Naive B cell (primary cell): Measurements from ENCODE around the gene OR2M2. TPM values are rescaled to one million over a fixed set of nuclear protein-coding genes. Genes with fewer than 3 reads are reported as not detected.

Source experiments
- ATAC-seq, 2 donors: fragments of 150-1000 bp; cut with Tn5 transposase; 2 replicates each; pipeline ENCODE4 v1.10.0; 2021; ENCODE audit warnings: low read depth in 2 of 2, mild to moderate bottlenecking in 2 of 2, moderate library complexity in 2 of 2
- DNase-seq: peaks from one replicate; pipeline ENCODE4 v3.0.0; 2022
- H3K27ac Mint-ChIP-seq, 6 donors: one replicate each; pipeline ENCODE4 v1.8.0; 2020 to 2022; ENCODE audit warnings: mild to moderate bottlenecking in 6 of 6, mixed read lengths in 6 of 6, moderate library complexity in 5 of 6, inconsistent platforms in 2 of 6
- H3K27me3 Mint-ChIP-seq, 3 donors: one replicate each; pipeline ENCODE4 v1.8.0; 2021 to 2022; ENCODE audit warnings: mixed read lengths in 3 of 3, mild to moderate bottlenecking in 1 of 3
- H3K36me3 Mint-ChIP-seq, 2 donors: one replicate each; pipeline ENCODE4 v1.8.0; 2020 to 2022; ENCODE audit warnings: mixed read lengths in 2 of 2, inconsistent platforms in 1 of 2, mild to moderate bottlenecking in 1 of 2
- H3K4me1 Mint-ChIP-seq, 3 donors: one replicate each; pipeline ENCODE4 v1.8.0; 2020 to 2022; ENCODE audit warnings: mixed read lengths in 3 of 3, inconsistent platforms in 1 of 3, mild to moderate bottlenecking in 1 of 3, moderate library complexity in 1 of 3
- H3K4me3 Mint-ChIP-seq, 8 donors: one replicate each; pipeline ENCODE4 v1.8.0; 2020 to 2022; ENCODE audit warnings: mild to moderate bottlenecking in 8 of 8, mixed read lengths in 8 of 8, moderate library complexity in 8 of 8, inconsistent platforms in 2 of 8
- H3K9me3 Mint-ChIP-seq, 7 donors: one replicate each; pipeline ENCODE4 v1.8.0; 2020 to 2022; ENCODE audit warnings: mixed read lengths in 7 of 7, mild to moderate bottlenecking in 5 of 7, inconsistent platforms in 2 of 7, moderate library complexity in 1 of 7
- polyA plus RNA-seq, 6 donors: library from polyadenylated mRNA; unstranded; fragments of 300-500 nt; fragmentation: Illumina TruSeq; gene quantifications; one replicate each; pipeline ENCODE4 v1.2.3, GENCODE V29; 2021; ENCODE audit warnings: low read depth in 6 of 6

Gene OR2M2, protein sequence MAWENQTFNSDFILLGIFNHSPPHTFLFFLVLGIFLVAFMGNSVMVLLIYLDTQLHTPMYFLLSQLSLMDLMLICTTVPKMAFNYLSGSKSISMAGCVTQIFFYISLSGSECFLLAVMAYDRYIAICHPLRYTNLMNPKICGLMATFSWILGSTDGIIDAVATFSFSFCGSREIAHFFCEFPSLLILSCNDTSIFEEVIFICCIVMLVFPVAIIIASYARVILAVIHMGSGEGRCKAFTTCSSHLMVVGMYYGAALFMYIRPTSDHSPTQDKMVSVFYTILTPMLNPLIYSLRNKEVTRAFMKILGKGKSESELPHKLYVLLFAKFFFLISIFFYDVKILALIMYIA
- polyA plus RNA-seq, result not detected

DNA sequence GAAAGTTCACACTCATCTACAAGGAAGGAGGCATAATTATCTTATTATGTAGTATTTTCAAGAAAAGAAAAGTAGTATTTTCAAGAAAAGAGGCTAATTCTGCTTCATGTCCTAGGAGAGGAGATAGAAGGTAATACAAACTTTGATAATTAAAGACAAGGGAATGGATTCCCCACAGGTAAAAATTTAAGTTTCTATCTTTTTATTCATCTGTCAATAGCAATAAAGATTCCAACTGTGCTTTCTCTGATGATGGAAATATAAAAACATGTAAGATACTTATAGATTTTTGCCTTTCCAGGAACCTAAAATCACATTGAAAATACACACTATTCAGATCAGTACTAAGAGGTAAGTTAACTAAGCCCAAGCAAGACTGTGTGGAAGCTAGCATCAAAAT, at the start of gene OR2M2:
Gene OR2M2 (plus strand): TSS at position 301 of the 400 bp plus-strand sequence. CDS start 5,165 bp downstream, outside the sequence.
- DNase-seq (no peak), ATAC-seq (no peak)
- H3K27ac Mint-ChIP-seq, result no peak within 1 kb of the TSS
- no peaks in the 10 kb centered on the region for H3K36me3 Mint-ChIP-seq
- H3K4me3 Mint-ChIP-seq, result no peak within 1 kb of the TSS
- H3K4me1 Mint-ChIP-seq, result no peaks in the 10 kb centered on the region
- H3K9me3 Mint-ChIP-seq, result peaks cover 0 to 3% (median 0%) of the 10 kb centered on the region in 7 donors
- H3K27me3 Mint-ChIP-seq, result peaks cover 0 to 8% (median 0%) of the 10 kb centered on the region in 3 donors

DNA sequence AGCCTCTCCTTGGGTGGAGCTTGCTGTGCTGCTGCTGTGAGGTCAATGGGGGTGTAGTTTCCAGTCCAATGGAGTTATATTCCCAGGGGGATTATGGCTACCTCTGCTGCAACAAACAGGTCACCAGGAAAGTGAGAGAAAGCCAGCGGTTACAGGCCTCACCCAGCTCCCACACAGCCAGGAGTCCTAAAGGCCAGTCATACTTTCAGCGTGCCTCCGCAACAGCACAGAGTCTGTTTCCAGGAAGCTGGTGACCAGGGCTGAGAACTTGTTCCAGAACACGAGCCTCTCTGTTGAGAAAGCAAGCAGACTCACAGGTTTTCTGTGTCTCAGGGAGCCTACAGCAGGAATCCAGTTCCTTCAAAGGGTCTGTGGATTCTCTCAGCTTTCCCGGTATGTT, 47.0 kb upstream of the OR2M2 start:
- no peak for DNase-seq
- H3K9me3 Mint-ChIP-seq, result peaks cover 4 to 32% (median 13%) of the 10 kb centered on the region in 7 donors
- no peak overlapping the region for H3K27ac Mint-ChIP-seq
- no peaks in the 10 kb centered on the region for H3K4me1 Mint-ChIP-seq
- peaks cover 0 to 5% (median 4%) of the 10 kb centered on the region in 3 donors for H3K27me3 Mint-ChIP-seq
- H3K36me3 Mint-ChIP-seq, result peaks cover 0 to 12% of the 10 kb centered on the region in 2 donors
- H3K4me3 Mint-ChIP-seq, result no peak overlapping the region
- ATAC-seq, result no peak

DNA sequence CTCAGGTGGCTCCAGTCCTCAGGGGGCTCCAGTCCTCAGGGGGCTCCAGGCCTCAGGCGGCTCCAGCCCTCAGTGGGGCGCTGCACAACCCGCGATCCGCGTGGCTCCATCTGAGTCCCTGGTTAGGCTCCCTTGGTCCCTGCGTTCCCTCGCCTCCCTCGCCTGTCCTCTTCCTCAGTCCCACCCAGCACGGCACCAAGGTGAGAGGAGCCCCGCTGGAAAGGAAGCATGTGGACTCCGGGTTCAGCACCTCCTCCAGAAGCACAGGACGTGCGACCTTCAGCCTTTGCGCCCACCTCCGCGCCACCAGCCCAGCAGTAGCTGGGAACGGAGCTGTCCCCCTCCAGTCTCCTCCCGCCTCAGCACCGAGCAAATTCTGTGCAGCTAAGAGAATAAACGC, 37.8 kb upstream of the OR2M2 start:
- no peak overlapping the region for H3K27ac Mint-ChIP-seq
- no peaks in the 10 kb centered on the region for H3K4me1 Mint-ChIP-seq
- peaks cover 0 to 19% (median 9%) of the 10 kb centered on the region in 7 donors for H3K9me3 Mint-ChIP-seq
- DNase-seq, result no peak
- peaks cover 0 to 13% (median 5%) of the 10 kb centered on the region in 3 donors for H3K27me3 Mint-ChIP-seq
- ATAC-seq, result no peak
- H3K4me3 Mint-ChIP-seq, result no peak overlapping the region
- H3K36me3 Mint-ChIP-seq, result no peaks in the 10 kb centered on the region

DNA sequence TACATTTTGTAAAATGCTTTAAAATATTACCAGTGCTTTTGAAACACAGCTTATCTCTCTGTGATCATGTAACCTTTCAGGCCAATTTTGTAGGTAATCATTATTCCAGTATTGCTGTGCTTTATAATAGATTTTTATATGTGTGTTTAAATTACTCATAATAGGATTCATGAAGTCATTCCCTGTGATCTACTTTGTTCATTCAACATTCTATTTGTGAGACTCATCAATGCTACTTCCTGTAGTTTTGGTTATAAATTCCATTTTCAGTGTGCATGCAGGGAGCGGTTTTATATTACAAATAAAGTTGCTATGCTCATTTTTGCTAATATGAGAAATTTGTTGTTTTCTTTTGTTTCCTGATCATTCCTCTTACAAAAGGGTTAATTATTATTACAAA, 33.8 kb upstream of the OR2M2 start:
- H3K27me3 Mint-ChIP-seq, result peaks cover 5% of the 10 kb centered on the region in 3 donors
- H3K36me3 Mint-ChIP-seq, result no peaks in the 10 kb centered on the region
- H3K27ac Mint-ChIP-seq, result no peak overlapping the region
- no peak for DNase-seq
- peaks cover 0 to 6% (median 2%) of the 10 kb centered on the region in 7 donors for H3K9me3 Mint-ChIP-seq
- no peaks in the 10 kb centered on the region for H3K4me1 Mint-ChIP-seq
- H3K4me3 Mint-ChIP-seq, result no peak overlapping the region
- no peak for ATAC-seq

DNA sequence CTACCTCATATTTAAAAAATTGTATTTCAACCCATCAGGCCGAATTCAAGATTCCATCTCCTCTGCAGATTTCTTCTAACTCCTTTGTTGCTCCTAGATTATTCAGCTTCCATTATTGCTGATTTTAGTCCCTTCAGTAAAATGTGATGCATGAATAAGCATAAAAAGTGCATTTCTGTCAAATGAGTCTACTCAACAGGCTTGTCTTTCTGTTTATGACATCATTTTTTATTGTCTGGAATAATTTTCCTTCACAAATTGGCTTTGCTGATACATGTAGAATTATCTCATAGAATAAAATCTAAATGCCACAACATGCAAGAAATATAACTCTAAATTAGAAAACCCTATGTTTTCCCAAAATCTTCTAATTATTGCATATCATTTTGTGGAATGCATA, 31.3 kb upstream of the OR2M2 start:
- ATAC-seq (no peak), DNase-seq (no peak)
- no peak overlapping the region for H3K27ac Mint-ChIP-seq
- no peak overlapping the region for H3K4me3 Mint-ChIP-seq
- no peaks in the 10 kb centered on the region for H3K4me1 Mint-ChIP-seq
- peaks cover 0 to 15% (median 11%) of the 10 kb centered on the region in 7 donors for H3K9me3 Mint-ChIP-seq
- peaks cover 7 to 8% of the 10 kb centered on the region in 2 donors for H3K36me3 Mint-ChIP-seq
- H3K27me3 Mint-ChIP-seq, result peaks cover 0 to 5% (median 0%) of the 10 kb centered on the region in 3 donors

DNA sequence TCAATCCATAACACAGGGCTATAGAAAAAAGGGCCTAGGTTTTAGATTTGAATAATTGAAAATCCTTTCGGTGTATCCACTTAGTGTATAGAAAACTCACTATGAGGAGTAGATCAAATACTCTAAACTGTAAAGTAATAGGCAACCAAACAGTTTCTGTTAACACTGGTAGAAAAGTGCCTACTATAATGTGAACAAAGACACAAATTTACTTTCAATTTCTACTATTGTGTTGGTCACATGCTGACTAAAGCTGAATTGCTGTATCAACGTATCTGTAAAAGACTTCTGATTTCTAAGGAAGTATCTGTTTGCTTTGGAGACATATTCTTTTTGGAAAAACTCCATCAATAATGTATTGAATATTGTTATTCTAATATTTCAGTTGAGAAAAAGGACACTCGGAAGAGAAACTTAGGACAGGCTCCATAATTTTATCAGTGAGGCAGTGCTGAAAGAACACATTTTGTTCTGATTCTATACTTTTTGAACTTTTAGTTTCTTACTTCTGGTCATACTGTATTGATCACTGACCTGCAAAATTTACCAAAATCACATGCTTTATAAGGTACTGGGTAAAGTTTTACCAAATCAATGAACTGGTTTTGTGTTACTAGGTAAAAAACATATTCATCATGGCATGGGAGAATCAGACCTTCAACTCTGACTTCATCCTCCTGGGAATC, 30.0 kb upstream of the OR2M2 start, which contains the start of gene OR2M5:
Gene OR2M5 (plus strand): TSS at position 636 of the 686 bp plus-strand sequence. CDS start 0 bp downstream, at position 636.
- H3K36me3 Mint-ChIP-seq, result peaks cover 7 to 8% of the 10 kb centered on the region in 2 donors
- peaks cover 5 to 13% (median 6%) of the 10 kb centered on the region in 3 donors for H3K4me1 Mint-ChIP-seq
- DNase-seq, result no peak
- H3K27ac Mint-ChIP-seq, result peak within 1 kb of the TSS in 1 of 6 donors; percentile 76
- ATAC-seq, result no peak
- H3K9me3 Mint-ChIP-seq, result peaks cover 0 to 17% (median 11%) of the 10 kb centered on the region in 7 donors
- H3K4me3 Mint-ChIP-seq, result no peak within 1 kb of the TSS
- H3K27me3 Mint-ChIP-seq, result peaks cover 0 to 5% (median 0%) of the 10 kb centered on the region in 3 donors

DNA sequence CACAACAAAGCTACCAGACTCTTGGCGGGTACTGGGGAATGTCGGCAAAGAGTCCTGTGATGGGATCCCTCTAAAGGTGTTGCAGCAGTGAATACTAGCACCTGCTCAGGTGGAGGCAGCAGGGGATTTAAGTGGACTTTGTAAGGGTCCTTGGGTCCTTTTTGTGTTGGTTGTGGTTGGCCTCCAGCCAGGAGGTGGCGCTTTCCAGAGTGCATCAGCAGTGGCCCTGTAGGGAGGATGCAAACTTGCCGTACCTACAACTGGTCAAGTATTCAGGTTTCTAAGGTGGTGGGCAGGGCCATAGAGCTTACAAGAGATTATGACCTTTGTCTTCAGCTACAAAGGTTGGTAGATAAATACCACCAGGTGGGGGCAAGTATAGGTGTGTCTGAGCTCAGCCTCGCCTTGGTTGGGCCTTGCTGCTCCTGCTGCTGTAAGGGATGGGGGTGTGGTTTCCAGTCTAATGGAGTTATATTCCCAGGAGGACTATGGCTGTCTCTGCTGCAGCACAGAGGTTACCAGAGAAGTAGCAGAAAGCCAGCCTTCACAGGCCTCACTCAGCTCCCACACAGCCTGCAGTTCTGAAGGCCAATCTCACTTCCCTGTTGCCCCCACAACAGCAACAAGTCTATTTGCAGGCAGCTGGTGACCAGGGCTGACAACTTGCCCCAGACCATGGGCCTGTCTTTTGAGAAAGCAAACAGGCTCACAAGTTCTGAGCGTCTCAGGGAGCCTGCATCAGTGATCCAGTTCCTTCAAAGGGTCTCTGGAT, 22.4 kb upstream of the OR2M2 start:
- no peak for DNase-seq
- peaks cover 5 to 22% (median 6%) of the 10 kb centered on the region in 3 donors for H3K4me1 Mint-ChIP-seq
- no peak for ATAC-seq
- H3K4me3 Mint-ChIP-seq, result no peak overlapping the region
- peaks cover 0 to 11% (median 8%) of the 10 kb centered on the region in 7 donors for H3K9me3 Mint-ChIP-seq
- no peaks in the 10 kb centered on the region for H3K27me3 Mint-ChIP-seq
- H3K27ac Mint-ChIP-seq, result peak overlapping the region in 2 of 6 donors; percentile 30 to 49
- peaks cover 6 to 8% of the 10 kb centered on the region in 2 donors for H3K36me3 Mint-ChIP-seq

DNA sequence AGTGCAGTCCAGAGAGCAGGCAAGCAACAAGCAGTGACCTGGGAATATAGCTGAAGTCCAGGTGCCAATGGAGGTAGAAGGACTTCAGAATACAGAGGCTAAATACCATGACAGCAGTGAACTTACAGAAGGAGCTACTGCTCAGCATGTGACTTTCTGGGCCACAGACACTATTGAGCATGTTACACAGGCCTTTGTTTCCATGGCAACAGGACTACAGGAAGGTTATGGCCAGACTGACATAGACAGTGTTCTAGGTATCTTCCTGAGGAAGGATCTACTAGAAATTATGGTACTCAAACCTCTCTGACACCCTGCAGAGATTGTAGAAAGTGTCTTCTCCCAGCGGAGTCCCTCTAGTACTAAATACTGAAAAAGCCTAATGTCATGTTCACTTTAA, 18.7 kb upstream of the OR2M2 start:
- peaks cover 0 to 8% (median 0%) of the 10 kb centered on the region in 3 donors for H3K4me1 Mint-ChIP-seq
- H3K27me3 Mint-ChIP-seq, result no peaks in the 10 kb centered on the region
- H3K36me3 Mint-ChIP-seq, result no peaks in the 10 kb centered on the region
- H3K4me3 Mint-ChIP-seq, result no peak overlapping the region
- ATAC-seq (no peak), DNase-seq (no peak)
- H3K9me3 Mint-ChIP-seq, result peaks cover 0 to 3% (median 0%) of the 10 kb centered on the region in 7 donors
- H3K27ac Mint-ChIP-seq, result no peak overlapping the region

DNA sequence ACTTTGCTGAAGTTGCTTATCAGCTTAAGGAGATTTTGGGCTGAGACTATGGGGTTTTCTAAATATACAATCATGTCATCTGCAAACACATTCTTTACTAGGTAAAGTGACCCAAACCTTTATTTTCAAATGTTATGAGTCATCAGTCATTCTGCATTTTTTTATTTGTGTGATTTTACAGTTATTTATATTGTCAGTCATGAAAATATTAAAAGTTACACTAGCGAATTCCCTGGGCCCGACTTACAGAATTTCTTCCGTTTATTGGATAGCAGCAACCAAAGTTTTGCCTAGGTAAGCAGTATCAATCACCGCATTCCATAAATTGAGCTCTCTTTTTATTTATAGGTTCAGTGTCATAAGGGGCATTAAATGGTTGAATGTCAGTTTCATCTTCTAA, 15.9 kb upstream of the OR2M2 start:
- no peak for ATAC-seq
- peaks cover 0 to 3% (median 0%) of the 10 kb centered on the region in 7 donors for H3K9me3 Mint-ChIP-seq

DNA sequence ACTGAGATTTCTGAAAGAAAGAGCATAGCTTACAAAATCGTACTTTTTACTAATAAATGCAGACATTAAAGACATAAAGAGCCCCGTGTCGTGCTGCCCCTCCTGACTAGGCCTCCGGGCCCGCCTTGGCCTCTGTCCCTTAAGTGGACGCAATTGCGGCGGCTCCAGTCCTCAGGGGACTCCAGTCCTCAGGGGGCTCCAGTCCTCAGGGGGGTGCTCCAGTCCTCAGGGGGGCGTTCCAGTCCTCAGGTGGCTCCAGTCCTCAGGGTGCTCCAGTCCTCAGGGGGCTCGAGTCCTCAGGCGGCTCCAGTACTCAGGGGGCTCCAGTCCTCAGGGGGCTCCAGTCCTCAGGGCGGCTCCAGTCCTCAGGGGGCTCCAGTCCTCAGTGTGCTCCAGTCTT, 10.6 kb upstream of the OR2M2 start:
- Mint-ChIP-seq H3K27me3 (no peaks in the 10 kb centered on the region), H3K4me1 (no peaks in the 10 kb centered on the region), H3K9me3 (peaks cover 0 to 7% (median 0%) of the 10 kb centered on the region in 7 donors), H3K4me3 (no peak overlapping the region), H3K27ac (no peak overlapping the region), H3K36me3 (no peaks in the 10 kb centered on the region)
- no peak for DNase-seq
- no peak for ATAC-seq

More for the DNA sequence above, 15.9 kb upstream of the OR2M2 start:
- H3K4me1 Mint-ChIP-seq, result no peaks in the 10 kb centered on the region
- DNase-seq, result no peak
- no peak overlapping the region for H3K4me3 Mint-ChIP-seq
- H3K27ac Mint-ChIP-seq, result no peak overlapping the region
- H3K27me3 Mint-ChIP-seq, result no peaks in the 10 kb centered on the region
- H3K36me3 Mint-ChIP-seq, result no peaks in the 10 kb centered on the region

DNA sequence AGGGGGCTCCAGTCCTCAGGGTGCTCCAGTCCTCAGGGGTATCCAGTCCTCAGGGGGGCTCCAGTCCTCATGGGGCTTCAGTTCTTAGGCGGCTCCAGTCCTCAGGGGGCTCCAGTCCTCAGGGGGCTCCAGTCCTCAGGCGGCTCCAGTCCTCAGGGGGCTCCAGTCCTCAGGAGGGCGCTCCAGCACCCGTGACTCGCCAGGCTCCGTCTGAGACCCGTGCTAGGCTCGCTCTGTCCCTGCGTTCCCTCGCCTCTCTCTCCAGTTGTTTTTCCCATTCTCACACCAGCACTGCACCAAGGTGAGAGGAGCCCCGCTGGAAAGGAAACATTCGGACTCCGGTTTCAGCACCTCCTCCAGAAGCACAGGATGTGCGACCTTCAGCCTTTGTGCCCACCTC, 9.4 kb upstream of the OR2M2 start:
- DNase-seq, result no peak
- H3K27ac Mint-ChIP-seq, result no peak overlapping the region
- no peaks in the 10 kb centered on the region for H3K27me3 Mint-ChIP-seq
- no peak overlapping the region for H3K4me3 Mint-ChIP-seq
- H3K9me3 Mint-ChIP-seq, result peaks cover 0 to 7% (median 0%) of the 10 kb centered on the region in 7 donors
- no peaks in the 10 kb centered on the region for H3K4me1 Mint-ChIP-seq
- no peak for ATAC-seq
- H3K36me3 Mint-ChIP-seq, result no peaks in the 10 kb centered on the region

DNA sequence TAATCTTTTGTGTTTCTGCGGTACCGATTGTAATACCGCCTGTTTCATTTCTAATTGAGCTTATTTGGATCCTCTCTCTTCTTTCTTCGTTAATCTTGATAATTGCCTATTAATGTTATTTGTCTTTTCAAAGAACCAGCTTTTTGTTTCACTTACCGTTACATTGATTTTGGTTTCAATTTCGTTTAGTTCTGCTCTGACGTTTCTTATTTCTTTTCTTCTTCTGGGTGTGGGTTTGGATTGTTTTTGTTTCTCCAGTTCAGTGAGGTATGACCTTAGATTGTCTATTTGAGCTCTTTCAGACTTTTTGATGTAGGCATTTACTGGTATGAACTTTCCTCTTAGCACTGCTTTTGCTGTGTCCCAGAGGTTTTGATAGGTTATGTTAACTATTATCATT, 9.4 kb downstream of the OR2M2 start:
- no peak for DNase-seq
- no peak for ATAC-seq
- Mint-ChIP-seq H3K27ac (peak overlapping the region in 1 of 6 donors; percentile 39), H3K36me3 (peaks cover 0 to 8% of the 10 kb centered on the region in 2 donors), H3K4me1 (peaks cover 0 to 7% (median 0%) of the 10 kb centered on the region in 3 donors), H3K9me3 (peaks cover 4 to 13% (median 5%) of the 10 kb centered on the region in 7 donors), H3K4me3 (peak overlapping the region in 1 of 8 donors; percentile 73), H3K27me3 (peaks cover 0 to 8% (median 6%) of the 10 kb centered on the region in 3 donors)

DNA sequence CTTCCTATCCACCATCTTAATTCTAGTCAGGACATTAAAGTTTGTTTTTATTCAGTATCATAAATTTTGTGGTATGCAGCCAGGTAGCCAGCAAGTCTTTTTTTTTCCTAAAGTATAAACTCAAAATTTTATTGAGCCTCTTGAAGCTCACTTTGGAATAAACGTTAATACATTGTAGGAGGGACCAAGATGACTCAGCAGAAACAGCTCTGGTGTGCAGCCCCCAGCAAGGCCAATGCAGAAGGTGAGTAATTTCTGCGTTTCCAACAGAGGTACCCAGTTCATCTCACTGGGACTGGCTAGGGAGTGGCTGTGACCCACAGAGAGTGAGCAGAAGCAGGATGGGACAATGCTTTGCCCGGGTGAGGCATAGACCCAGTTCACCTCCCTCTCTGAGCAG, 12.7 kb downstream of the OR2M2 start:
- Mint-ChIP-seq H3K9me3 (peaks cover 4 to 16% (median 10%) of the 10 kb centered on the region in 7 donors), H3K36me3 (peaks cover 5 to 15% of the 10 kb centered on the region in 2 donors), H3K4me3 (no peak overlapping the region), H3K27me3 (peaks cover 0 to 18% (median 7%) of the 10 kb centered on the region in 3 donors), H3K4me1 (peaks cover 0 to 7% (median 0%) of the 10 kb centered on the region in 3 donors), H3K27ac (no peak overlapping the region)
- ATAC-seq (no peak), DNase-seq (no peak)
